Fibroblast of skin of right biceps (primary cell): ENCODE measurements around the gene NOS1AP.

ENCODE experiments used
- DNase-seq: peaks from one replicate; pipeline ENCODE4 v3.0.0-alpha.2; 2013

The NOS1AP gene

GRCh38 chr1:162224267-162224666 is 154.8 kb downstream of the NOS1AP start:
- DNase-seq = no peak

GRCh38 chr1:162228586-162228985 is 159.1 kb downstream of the NOS1AP start:
- no peak for DNase-seq

GRCh38 chr1:162229549-162229948 is 160.1 kb downstream of the NOS1AP start:
- no peak for DNase-seq

- no peak for DNase-seq
Measured at GRCh38 chr1:162230096-162230495, 160.6 kb downstream of the NOS1AP start.

- no peak for DNase-seq
Measured at GRCh38 chr1:162230517-162230916, 161.0 kb downstream of the NOS1AP start.

- no peak for DNase-seq
Measured at GRCh38 chr1:162232034-162232711, 162.7 kb downstream of the NOS1AP start.

GRCh38 chr1:162233066-162233465 is 163.6 kb downstream of the NOS1AP start:
- no peak for DNase-seq

- DNase-seq = no peak
Measured at GRCh38 chr1:162233937-162234336, 164.4 kb downstream of the NOS1AP start.

- no peak for DNase-seq
Measured at GRCh38 chr1:162234571-162234970, 165.1 kb downstream of the NOS1AP start.

GRCh38 chr1:162235241-162235800 is 165.8 kb downstream of the NOS1AP start:
- peak; percentile 68 for DNase-seq

GRCh38 chr1:162236201-162236600 is 166.7 kb downstream of the NOS1AP start:
- DNase-seq = no peak

GRCh38 chr1:162236618-162237017 is 167.1 kb downstream of the NOS1AP start:
- no peak for DNase-seq

- DNase-seq = no peak
Measured at GRCh38 chr1:162240577-162240976, 171.1 kb downstream of the NOS1AP start.

GRCh38 chr1:162242804-162243203 is 173.3 kb downstream of the NOS1AP start:
- no peak for DNase-seq

GRCh38 chr1:162248854-162249535 is 179.5 kb downstream of the NOS1AP start:
- DNase-seq = no peak

- DNase-seq = no peak
Measured at GRCh38 chr1:162250004-162250730, 180.7 kb downstream of the NOS1AP start.

GRCh38 chr1:162251102-162251501 is 181.6 kb downstream of the NOS1AP start:
- DNase-seq = no peak

- no peak for DNase-seq
Measured at GRCh38 chr1:162252214-162252613, 182.7 kb downstream of the NOS1AP start.

- no peak for DNase-seq
Measured at GRCh38 chr1:162253790-162254189, 184.3 kb downstream of the NOS1AP start.

GRCh38 chr1:162256287-162256686 is 186.8 kb downstream of the NOS1AP start:
- no peak for DNase-seq

- no peak for DNase-seq
Measured at GRCh38 chr1:162258394-162258793, 188.9 kb downstream of the NOS1AP start.

GRCh38 chr1:162259894-162260455 is 190.5 kb downstream of the NOS1AP start:
- no peak for DNase-seq

- no peak for DNase-seq
Measured at GRCh38 chr1:162264108-162264507, 194.6 kb downstream of the NOS1AP start.
